IPS-15b (cell line): ENCODE measurements around the gene YY1.
A peak's percentile ranks its signal among the peaks of the same experiment; 100 is the strongest.
"Not testable (repeated sequence)": the region's sequence is repeated elsewhere in the genome, so short reads cannot be mapped to it uniquely, and the experiment has no call there.

ENCODE experiments used
- H3K27me3 ChIP-seq: one replicate; pipeline ENCODE4 v1.6.1; 2013; ENCODE audit warnings: low read length; ENCODE audit not compliant: control insufficient read depth, insufficient read depth
- H3K36me3 ChIP-seq: one replicate; pipeline ENCODE4 v1.6.1; 2013; ENCODE audit warnings: low read length; ENCODE audit not compliant: control insufficient read depth, insufficient read depth
- H3K4me1 ChIP-seq: one replicate; pipeline ENCODE4 v1.6.1; 2013; ENCODE audit warnings: mild to moderate bottlenecking, low read length; ENCODE audit not compliant: control insufficient read depth, insufficient read depth
- H3K4me3 ChIP-seq: one replicate; pipeline ENCODE4 v1.5.1; 2013; ENCODE audit warnings: low read depth, low read length
- H3K9ac ChIP-seq: one replicate; pipeline ENCODE4 v1.6.1; 2013; ENCODE audit warnings: low read depth, mild to moderate bottlenecking, low read length
- H3K9me3 ChIP-seq: one replicate; pipeline ENCODE4 v1.6.1; 2013; ENCODE audit warnings: mild to moderate bottlenecking, low read length; ENCODE audit not compliant: control insufficient read depth, insufficient read depth

The YY1 gene

DNA sequence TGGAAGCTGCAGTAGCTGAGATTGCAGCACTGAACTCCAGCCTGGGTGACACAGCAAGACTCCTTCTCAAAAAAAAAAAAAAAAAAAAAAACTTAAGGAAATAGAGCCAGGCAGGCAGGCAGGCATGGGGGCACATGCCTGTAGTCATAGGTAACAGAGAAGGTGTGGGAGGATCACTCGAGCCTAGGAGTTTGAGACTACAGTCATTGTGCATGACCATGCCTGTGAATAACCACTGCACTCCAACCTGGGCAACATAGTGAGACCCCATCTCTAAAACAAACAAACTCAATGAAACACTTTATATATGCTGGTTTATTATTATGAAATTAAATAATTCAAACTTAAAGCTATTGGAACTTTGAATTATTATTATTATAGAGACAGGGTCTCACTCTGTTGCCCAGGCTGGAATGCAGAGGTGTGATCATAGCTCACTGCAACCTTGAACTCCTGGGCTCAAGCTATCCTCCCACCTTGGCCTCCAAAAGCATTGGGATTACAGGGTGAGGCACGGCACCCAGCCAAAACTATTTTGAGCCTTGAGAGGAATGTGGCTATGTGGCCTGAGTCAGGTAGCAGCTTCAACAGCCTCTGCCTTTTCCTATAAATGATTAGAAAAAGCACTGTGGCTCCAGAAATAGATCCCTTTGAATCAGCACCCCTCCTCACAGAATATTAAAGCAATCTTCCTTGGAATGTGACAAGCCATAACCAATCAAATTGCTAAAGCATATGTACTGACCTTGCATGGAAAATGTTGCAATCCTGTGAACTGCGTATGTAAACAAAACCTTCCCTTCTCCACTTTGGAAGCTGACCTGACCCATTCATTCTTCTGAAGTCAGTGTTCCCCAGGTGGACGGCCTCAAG is 34.7 kb upstream of the YY1 start:
- Histone ChIP-seq H3K4me3 (no peak overlapping the region), H3K27me3 (no peaks in the 10 kb centered on the region), H3K9ac (no peak overlapping the region), H3K9me3 (no peaks in the 10 kb centered on the region), H3K4me1 (peaks cover 2% of the 10 kb centered on the region), H3K36me3 (no peaks in the 10 kb centered on the region)

DNA sequence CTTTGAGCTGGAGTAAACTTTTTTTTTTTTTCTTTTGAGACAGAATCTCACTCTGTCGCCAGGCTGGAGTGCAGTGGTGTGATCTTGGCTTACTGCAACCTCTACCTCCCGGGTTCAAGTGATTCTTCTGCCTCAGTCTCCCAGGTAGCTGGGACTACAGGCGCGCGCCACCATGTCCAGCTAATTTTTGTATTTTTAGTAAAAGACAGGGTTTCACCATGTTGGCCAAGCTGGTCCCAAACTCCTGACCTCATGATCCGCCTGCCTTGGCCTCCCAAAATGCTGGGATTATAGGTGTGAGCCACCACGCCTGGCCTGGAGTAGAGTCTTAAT is 34.1 kb upstream of the YY1 start:
- not testable (repeated sequence) for H3K9me3 ChIP-seq, H3K4me3 ChIP-seq, H3K27me3 ChIP-seq, H3K9ac ChIP-seq, H3K36me3 ChIP-seq, H3K4me1 ChIP-seq

DNA sequence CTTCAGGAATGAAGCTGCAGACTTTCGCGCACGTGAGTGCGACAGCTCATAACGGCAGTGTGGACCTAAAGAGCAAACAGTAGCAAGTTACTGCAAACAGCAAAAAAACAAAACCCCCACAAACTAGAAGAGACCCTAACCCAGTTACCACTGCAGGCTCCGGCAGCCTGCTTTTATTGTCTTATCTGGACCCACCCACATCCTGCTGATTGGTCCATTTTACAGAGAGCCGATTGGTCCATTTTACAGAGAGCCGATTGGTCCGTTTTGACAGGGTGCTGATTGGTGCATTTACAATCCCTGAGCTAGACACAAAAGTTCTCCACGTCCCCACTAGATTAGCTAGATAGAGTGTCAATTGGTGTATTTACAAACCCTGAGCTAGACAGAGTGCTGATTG is 31.4 kb upstream of the YY1 start:
- not testable (repeated sequence) for H3K36me3 ChIP-seq, H3K9ac ChIP-seq, H3K4me3 ChIP-seq, H3K4me1 ChIP-seq, H3K9me3 ChIP-seq, H3K27me3 ChIP-seq

DNA sequence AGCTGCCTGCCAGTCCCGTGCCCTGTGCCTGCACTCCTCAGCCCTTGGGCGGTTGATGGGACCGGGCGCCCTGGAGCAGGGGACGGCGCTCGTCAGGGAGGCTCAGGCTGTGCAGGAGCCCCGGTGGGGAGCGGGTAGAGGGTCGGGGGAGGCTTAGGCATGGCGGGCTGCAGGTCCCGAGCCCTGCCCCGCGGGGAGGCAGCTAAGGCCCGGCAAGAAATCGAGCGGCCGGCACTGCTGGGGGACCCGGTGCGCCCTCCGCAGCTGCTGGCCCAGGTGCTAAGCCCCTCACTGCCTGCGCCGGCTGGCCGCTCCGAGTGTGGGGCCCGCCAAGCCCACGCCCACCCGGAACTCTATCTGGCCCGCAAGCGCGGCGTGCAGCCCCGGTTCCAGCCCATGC is 30.8 kb upstream of the YY1 start:
- not testable (repeated sequence) for H3K27me3 ChIP-seq, H3K4me3 ChIP-seq, H3K9me3 ChIP-seq, H3K9ac ChIP-seq, H3K4me1 ChIP-seq, H3K36me3 ChIP-seq

DNA sequence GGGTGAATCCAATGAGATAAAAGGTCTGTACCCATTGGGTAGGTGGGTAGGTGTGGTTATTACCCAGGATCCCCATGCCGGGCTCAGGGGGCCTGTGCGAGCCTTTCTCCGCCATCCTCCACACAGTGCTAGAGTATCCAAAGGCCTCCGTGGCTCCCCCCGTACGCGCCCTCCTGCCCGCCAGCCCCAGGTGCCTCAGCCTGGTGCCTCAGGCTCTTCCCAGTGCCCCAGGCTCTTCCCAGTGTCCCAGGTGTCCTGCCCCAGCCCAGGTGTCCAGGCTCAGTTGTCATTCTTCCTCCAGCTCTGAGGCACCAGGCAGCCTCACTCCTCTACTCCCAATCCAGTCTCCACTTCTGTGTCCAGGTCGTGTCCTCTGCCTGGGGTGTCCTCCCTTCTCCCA is 27.6 kb upstream of the YY1 start:
- H3K9me3 ChIP-seq, result no peaks in the 10 kb centered on the region
- H3K9ac ChIP-seq, result no peak overlapping the region
- no peaks in the 10 kb centered on the region for H3K27me3 ChIP-seq
- H3K4me1 ChIP-seq, result peaks cover 6% of the 10 kb centered on the region
- H3K36me3 ChIP-seq, result no peaks in the 10 kb centered on the region
- no peak overlapping the region for H3K4me3 ChIP-seq

DNA sequence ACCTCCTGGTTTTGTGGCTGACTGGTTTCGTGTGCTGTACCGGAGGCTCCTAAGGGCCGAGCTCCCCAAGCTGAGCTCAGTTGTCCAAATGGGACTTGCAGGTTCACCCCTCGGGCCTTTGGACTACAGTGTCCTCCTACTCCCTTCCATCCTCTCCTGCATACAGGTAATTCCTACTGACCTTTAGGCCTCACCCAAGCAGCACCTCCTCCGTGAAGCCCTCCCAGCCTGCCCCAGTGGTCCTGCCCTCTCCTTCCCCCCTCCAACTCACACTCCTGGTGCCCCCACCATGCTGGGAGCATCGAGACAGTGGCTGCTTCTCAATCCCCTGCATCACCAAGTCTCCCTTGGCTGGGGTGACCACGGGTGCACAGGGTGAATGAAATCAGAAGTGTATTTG is 27.1 kb upstream of the YY1 start:
- no peak overlapping the region for H3K9ac ChIP-seq
- H3K4me3 ChIP-seq, result no peak overlapping the region
- H3K27me3 ChIP-seq, result no peaks in the 10 kb centered on the region
- no peaks in the 10 kb centered on the region for H3K36me3 ChIP-seq
- peaks cover 6% of the 10 kb centered on the region for H3K4me1 ChIP-seq
- H3K9me3 ChIP-seq, result no peaks in the 10 kb centered on the region

DNA sequence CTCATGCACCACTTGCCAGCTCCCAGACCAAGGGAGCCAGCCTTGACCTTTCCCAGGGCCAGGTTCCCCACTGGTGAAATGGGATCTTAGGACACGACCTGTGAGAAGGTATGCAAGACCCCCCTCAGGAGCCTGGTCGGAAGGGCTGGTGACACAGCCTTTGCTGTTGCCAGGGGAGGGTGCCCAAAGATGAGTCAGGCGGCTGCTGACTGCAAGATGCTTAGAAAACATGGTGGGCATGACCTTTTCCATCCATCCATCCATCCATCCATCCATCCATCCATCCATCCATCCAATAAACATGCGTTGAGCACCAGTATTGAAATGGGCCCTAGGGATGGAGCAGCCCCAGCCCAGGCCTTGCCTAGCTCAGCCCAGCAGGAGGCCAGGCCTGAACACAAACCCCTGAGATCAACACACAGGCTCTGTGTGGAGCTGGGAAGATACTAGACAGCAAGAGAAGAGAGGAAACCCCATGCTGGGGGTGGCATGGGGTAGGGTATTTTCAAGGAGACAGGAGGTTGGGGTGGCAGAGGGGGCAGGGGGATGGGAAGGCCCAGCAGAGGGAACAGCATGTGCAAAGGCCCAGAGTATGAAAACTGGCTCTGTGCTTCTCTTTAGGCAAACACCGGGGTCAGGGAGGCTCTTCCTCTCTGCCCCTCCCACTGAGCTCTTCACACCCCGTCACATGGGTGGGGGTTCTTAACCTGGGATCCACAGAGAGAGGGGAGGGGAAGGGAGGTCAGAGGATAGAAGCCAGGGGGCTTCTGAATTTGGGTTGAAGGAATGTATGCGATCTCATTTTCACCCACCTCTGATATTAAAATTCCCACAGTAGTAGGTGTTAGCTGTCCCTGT is 26.2 kb upstream of the YY1 start:
- no peak overlapping the region for H3K9ac ChIP-seq
- H3K36me3 ChIP-seq, result no peaks in the 10 kb centered on the region
- peaks cover 6% of the 10 kb centered on the region for H3K4me1 ChIP-seq
- no peak overlapping the region for H3K4me3 ChIP-seq
- no peaks in the 10 kb centered on the region for H3K27me3 ChIP-seq
- H3K9me3 ChIP-seq, result no peaks in the 10 kb centered on the region

DNA sequence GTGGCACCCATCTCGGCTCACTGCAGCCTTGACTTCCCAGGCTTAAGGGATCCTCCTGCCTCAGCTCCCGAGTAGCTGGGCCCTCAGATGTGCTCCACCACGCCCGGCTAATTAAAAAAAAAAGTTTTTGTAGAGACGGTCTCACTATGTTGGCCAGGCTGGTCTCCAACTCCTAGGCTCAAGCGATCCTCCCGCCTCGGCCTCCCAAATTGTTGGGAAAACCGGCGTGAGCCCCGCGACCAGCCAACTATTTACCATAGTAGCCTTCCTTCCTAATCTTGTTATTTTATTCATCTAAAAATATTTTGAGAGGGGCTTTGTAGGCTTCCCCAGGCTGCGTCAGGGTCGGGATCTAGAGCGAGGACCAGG is 25.4 kb upstream of the YY1 start:
- Histone ChIP-seq H3K9ac (no peak overlapping the region), H3K4me3 (peak overlapping the region; percentile 69), H3K4me1 (peaks cover 6% of the 10 kb centered on the region), H3K27me3 (no peaks in the 10 kb centered on the region), H3K36me3 (no peaks in the 10 kb centered on the region), H3K9me3 (no peaks in the 10 kb centered on the region)

DNA sequence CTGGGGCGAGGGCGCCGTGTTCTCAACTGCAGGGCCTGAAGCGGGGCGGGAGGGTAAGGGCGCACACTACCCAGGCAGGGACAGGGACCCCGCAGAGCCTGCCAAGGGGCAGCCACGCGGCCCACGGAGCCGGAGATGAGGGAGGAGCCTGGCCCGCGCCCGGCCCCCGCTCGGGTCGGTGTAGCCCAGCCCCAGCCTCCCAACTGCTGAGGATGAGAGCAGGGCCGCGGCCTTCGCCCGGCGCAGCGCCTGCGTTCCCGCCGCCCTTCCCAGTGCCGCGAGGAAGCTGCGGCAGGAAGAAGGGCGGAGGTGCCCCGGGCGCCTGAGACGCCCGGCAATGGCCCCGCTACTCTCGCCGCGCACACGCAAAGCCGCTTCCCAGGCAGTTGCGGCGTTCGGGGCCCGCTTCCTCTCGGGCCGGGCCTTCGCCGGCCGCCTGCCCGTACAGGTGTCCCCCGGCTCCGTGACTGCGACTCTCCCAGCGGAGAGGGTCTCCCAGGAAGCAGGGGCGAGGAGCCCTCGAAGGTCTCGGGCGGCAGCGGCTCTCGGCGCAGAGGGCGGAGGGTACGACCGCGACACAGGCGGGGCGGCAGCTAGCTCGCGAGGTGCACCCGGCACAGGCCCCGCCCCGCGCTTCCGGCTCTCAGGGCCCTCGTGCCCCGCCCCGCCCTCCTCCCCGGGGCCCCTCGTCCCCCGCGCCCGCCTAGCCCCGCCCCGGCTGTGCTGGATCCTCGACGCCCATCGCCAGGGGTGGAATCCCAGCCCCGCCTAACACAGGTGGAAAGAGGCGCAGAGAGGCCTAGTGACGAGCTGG is 24.8 kb upstream of the YY1 start:
- peaks cover 6% of the 10 kb centered on the region for H3K4me1 ChIP-seq
- H3K36me3 ChIP-seq, result no peaks in the 10 kb centered on the region
- H3K9me3 ChIP-seq, result no peaks in the 10 kb centered on the region
- no peaks in the 10 kb centered on the region for H3K27me3 ChIP-seq
- H3K9ac ChIP-seq, result peak overlapping the region; percentile 93
- peak overlapping the region; percentile 69 for H3K4me3 ChIP-seq

DNA sequence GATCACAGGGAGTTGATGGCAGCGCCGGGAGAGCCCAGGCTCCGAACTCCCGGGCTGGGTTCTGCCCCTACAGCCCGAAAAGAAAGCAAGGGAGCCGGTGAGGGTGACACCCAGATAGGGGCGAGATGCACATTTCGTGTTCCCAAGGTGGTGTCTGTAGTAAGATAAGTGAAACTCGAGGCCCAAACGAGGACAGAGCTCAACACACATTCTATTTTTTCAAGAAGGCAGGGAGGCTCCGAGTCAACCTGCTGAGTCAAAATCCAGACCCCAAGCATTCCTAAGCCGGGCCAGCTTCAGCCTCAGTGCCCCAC is 24.2 kb upstream of the YY1 start:
- H3K36me3 ChIP-seq, result no peaks in the 10 kb centered on the region
- peak overlapping the region; percentile 20 for H3K4me3 ChIP-seq
- no peaks in the 10 kb centered on the region for H3K9me3 ChIP-seq
- H3K4me1 ChIP-seq, result peaks cover 6% of the 10 kb centered on the region
- peak overlapping the region; percentile 71 for H3K9ac ChIP-seq
- no peaks in the 10 kb centered on the region for H3K27me3 ChIP-seq

DNA sequence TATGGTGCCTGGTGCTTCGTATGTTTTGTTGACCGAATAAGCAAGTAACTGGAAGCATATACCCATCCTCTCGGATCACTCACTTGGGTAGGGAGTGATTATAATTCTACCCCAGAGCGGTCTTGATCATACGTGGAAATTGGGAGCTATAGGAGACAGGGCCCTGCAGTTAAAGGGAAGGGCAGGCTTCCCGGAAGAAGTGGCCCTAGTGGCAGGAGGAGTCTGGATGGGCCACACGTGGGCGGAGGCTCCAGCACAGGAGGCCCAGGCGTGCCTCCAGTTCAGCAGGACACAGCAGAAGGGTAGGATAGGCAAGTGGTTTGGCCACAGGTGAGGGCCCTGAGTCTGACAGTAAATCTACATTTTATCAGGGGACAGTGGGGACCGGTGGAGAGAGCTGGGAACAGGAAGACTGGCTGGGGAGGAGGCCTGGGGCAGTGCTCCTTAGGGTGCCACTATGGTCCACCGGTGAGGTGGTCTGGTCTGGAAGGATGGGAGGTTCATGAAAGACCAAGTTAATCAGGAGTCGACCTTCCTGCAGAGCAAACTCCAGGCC is 23.5 kb upstream of the YY1 start:
- no peak overlapping the region for H3K4me3 ChIP-seq
- no peak overlapping the region for H3K9ac ChIP-seq
- no peaks in the 10 kb centered on the region for H3K27me3 ChIP-seq
- no peaks in the 10 kb centered on the region for H3K36me3 ChIP-seq
- H3K9me3 ChIP-seq, result no peaks in the 10 kb centered on the region
- peaks cover 6% of the 10 kb centered on the region for H3K4me1 ChIP-seq
